COLO668 (cell line): ENCODE results near the gene PEG3.

Source experiments
- DNase-seq: peaks from one replicate; lab custom pipeline; 2025; ENCODE audit not compliant: unreplicated experiment; lab: John Stamatoyannopoulos, UW

PEG3 gene

DNA sequence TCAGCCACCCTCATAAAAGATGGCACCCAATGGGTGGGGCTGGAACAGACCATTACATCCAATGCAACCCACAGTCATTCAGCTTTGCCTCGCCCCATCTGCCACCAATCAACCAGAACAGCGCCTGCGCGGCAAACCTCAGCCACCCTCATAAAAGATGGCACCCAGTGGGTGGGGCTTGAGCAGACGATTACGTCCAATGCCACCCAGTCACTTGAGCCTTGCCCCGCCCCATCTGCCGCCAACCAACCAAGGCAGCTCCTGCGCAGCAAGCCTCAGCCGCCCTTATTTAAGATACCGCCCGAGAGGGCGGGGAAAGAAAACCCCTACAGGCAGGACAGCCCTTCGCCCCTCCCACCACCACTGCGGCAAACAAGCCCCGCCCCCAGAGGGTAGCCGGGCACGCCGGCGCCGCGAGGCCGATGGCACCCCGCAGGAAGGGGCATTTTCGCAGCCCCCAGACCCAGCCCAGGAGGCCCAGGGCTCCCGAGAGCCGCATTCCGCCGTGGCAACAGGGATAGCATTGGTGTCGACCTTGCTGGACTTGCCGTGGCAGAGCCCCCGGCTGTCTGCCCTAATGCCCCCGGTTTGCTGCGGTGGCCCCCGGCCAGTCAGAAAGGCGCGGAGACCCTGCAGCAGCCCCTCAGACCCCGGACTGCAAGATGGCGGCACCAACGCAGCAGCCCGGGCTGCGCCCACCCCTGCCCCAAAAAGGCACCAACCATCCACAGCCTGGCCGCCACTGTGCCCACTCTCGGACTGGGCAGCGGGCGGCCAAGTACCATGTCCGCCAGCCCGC is 675 bp downstream of the PEG3 start:
- DNase-seq: no peak

DNA sequence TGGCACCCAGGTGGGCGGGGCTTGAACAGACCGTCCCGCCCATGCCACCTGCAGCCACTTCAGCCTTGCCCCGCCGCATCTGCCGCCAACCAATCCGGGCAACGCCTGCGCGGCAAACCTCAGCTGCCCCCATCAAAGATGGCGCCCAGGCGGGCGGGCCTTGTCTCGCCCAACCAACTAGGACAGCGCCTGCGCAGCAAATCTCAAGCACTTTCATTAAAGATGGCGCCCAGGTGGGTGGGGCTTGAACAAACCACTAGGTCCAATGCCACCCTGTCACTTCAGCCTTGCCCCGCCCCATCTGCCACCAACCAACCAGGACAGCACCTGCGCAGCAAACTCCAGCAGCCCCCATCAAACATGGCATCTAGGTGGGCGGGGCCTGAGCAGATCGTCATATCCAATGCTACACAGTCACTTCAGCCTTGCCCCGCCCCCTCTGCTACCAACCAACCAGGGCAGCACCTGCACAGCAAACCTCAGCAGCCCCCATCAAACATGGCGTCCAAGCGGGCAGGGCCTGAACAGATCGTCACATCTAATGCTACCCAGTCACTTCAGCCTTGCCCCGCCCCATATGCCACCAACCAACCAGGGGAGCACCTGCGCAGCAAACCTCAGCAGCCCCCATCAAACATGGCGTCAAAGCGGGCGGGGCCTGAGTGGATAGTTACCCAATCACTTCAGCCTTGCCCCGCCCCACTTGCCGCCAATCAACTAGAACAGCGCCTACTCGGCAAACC is 1.4 kb downstream of the PEG3 start:
- no peak for DNase-seq

DNA sequence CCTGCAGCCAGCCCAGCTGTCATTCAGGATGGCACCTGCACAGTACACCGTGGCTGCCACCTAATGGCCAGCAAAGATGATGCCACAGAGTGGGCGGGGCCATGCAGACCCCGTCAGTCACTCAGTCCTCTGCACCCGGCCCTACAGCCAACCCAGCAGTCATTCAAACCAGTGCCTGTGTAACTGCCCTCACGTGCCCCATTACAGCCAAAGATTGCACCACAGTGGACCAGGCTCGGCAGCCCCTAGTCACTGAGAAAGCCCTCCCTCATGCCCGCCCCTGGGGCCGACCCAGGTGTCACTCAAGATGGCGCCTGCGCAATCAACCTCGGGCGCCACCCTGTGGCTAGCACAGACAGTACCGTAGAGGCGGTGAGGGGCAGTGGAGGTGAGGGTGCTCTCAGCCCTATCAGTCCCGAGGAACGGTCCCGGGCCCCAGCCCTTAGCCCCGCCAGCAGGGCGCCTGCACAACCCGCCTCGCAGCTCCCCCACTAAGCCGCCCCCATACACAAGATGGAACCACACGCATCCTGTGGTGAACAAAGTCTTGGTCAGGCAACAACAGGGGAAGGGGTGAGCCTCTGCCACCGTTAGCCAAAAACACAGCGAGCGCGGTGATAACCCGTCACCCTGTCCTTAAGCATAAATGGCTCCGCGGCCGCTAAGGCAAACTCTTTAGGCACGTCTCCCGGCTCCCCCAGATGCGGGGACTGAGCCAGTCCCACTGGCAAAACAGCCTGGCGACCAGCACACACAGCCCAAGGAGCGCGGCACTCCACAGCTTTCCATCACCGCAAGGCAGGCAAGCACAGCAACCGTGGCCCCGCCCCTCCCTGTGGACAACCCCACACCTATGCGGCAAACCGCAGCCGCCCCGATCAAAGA is 2.3 kb downstream of the PEG3 start:
- DNase-seq: no peak

DNA sequence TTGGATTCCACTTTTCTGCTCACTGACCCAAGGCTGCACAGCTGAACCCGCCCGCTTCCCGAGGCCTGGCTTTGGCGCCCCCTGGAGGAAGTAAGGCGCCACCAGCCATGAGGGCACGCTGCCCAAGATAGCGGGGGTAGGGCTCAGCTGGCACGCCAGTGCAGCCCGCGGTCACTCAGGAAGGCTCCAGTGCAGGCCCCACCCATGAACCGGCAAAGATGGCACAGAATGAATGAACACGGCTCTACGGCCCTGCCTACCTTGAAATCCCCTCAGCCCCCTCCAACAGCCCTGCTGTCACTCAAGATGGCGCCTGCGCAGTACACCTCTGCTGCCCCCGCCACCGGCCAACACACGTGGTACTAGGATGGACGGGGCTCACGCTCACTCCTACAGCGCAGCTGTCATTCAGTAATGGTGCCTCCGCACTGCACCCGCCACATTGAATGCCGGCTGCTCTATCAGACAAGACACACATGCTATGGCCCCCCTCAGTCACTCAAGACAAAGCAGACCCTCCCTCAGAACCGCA is 3.0 kb downstream of the PEG3 start:
- DNase-seq: no peak

DNA sequence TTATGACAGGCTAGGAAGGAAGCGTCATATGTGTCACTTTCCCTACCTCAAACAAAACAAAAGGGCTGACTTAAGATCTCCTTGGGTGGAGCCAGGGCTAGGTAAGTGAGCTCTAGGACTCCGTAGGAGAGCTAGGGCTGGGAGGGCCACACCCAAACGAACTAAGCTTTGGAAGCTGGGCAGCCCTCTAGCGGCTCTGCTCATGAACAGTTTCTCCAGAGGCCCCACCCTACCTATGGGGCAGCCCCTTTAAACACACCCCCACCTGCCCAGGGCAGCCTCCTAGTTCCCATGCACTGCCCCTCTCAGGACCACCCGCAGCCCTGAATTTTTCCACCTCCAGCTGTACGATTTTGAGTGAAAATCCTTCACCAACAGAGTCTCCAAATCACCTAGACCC is 3.5 kb downstream of the PEG3 start:
- no peak for DNase-seq

DNA sequence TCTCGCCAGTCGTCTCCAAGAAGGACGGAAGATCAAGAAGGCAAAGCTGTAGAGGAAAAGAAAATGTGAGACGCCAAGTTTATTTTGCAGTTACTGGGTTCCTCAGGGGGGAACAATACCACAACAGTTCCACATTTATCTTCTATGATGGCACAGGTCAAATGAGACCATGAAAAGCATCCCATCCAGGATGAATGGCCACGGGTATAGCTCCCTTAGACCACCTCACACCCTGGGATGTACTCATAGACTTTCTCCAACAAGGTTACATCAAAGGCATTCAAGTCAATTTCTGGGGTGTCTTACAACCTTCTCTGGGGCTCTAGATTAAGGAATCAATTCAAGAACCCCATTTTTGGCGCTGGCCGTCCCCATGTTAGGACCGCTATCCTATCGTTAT is 4.5 kb downstream of the PEG3 start:
- DNase-seq: no peak

DNA sequence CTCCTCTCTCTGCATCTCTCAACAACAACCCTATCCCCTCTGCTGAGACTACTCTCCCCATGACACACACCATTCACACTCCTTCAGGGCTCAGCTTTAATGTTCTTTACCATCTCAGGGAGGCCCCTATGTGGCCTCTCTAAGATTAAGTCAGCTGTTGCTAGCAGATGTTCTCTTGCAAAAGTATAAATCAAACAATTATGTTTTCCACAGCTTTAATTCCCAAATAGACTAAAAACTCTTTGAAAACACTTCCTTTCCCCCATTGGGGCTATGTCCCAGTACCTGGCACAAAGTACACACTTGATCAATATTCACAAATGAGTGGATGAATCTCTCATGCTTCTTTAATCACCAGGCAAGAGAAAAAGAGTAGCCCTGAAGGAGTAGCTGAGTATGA is 5.1 kb downstream of the PEG3 start:
- DNase-seq: no peak

DNA sequence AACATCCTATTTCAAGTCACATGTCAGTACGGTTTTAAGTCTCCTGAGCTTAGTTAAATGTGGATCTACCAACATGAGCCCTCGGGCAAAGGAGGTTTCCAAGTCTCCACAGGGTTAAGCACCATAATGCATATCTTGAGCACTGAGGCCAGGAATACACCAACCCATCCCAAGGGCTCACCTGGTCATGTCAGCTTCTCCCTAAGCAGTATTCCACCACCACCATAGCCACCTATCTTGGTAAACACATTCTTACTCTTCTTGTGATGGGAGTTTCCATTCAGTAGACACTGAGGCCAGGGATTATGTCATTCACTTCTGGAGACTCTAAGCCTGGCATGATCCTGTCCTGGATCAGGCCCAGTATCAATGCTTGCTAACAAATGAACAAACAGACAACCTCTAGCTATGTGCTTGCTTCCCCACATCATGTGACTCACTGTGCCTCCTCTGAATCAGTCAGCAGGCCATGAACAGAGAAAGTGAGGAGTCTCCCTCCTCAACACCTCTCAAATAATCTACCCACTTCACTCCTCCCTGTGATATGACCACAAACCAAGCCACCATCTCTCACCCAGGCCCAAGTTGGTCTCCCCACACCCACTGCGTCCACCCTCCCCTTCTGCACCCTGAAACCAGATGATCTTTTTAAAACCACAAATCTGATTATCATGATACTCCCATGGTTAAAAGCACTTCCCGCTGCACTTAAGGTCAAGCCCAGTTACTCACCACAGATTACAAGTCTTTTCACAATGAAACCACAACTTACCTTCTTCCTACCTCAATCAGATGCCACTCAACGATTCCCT is 5.8 kb downstream of the PEG3 start:
- no peak for DNase-seq

DNA sequence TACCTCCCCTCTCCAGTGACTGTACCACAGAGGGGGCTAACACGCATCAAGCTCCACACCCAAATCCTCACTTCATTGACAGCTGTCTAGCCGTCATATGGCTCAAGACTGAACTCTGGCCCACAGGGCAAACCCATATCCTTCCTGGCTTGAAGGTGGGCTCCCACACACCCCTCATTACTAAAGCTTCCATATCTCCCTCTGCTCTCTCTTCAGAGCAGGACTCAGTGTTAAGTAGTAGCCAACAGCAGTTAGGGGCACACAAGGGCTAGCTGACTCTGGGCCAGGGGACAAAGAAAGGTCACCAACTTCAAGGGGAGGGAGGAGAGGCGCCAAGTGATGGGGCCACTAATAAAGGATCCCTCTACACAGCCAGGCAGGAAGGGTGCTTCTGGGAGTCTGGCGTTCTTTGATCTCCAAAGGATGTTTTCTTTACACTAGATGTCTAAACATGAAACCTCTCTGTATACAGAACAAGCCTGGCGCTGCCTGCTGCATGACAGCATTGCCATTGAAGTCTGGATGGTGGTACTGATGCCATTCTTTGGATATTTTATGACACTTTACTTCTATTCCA is 8.1 kb downstream of the PEG3 start:
- DNase-seq: no peak

DNA sequence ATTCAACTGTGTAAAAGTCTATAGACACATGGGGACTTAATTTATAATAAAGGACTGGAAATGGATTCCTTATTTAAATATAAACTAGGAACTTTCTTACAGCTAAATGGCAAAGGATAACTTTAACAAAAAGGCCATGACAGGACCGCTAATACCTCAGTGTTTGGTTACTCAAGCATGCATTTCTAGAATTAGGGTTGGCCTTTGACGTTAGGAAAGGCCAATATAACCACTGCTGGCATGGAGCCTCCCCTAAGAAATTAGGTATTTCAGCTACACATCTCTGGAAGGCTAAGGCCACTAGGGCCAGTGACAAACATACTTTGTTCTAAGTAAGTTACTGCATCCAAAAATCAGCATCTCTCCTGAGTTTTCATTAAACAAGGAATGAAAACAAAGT is 9.3 kb downstream of the PEG3 start:
- DNase-seq: no peak

DNA sequence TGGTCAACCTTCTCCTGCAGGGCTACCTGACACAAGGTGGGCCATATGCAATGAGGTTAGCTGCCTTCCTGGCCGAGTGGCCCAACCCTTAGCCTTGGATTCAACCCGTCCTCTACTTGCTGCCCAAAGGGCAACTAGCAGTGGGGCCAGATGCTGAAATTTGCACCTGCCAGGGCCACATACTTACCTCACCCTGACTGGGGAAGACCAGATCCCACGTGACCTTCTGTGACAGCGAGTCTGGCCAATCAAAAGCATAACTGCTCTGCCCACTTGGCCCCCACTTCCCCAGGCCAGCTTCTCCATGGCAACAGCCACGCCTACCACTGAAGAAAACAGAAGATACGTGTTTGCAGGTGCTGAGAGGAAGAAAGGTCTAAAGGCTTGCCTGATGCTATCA is 10.9 kb downstream of the PEG3 start:
- DNase-seq: no peak

DNA sequence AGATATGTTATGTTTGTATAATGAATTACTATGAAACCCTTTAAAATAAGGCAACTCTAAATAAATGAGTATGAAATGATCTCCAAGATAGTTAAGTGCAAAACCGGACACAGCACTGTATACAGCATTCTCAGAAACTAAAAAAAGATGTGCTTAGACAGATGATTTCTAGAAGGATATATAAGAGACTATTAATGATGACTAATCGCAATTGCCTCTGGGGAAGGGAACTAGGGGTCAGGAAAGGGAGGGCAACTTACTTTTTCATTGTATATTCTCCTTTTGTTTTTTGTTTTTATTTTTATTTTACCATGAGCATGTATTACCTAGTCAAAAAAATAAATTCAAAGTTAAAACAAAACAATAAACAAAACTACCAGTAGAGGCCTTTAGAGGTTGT is 12.8 kb downstream of the PEG3 start:
- no peak for DNase-seq

DNA sequence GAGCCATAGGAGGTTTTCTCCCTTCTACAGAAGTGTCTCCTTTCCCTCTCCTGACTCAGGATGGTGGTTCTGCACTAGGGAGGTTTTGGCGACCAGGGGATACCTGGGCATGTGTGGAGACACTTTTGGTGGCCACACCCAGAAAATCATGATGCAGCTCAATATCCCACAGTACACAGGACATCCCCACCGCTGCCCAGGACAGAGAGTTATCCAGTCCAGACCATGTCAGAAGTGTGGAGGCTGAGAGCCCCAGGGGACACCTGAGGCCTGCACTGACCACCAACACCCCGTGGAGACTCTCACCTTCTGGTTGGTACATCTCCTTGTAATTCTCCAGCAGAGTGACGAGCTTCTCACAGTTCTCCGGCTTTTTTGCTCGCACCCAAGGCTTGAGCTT is 16.6 kb downstream of the PEG3 start:
- DNase-seq: no peak

DNA sequence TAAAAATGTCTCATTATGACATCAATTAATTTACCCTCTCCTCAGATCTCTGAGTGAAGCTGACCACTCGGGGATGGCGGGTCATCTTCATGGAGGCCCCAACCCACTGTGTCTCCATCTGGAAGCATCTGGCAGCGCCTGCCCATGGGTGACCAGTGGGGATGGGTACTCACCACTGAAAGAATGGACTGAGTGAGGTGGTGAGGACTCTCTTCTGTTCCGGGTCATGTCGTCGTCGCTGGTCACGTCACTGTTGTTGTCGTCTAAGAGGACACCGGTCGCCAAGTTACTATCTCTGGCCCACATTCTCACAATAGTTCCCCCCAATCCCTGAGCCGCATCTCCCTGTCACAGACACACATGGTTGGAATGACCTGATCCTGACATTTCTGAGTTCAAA is 17.1 kb downstream of the PEG3 start:
- no peak for DNase-seq

DNA sequence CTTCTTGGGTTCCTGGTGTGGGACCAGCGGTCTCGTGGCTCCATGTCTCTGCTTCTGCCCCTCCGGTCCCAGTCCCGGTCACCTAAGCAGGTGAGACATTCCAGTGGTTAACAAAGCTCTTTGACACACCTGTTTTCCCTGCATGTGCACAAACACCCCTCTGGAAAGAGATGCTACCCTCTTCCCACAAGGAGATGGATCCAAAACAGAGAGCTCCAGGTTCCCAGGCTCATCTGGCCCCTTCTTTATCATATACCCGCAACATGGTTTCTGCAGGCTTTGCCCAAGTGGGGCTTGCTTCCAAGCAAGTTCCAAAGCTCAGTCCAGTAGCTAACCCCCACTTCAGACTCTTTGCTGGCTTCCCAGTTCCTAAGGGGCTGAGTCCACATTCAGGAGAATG is 17.8 kb downstream of the PEG3 start:
- DNase-seq: no peak

DNA sequence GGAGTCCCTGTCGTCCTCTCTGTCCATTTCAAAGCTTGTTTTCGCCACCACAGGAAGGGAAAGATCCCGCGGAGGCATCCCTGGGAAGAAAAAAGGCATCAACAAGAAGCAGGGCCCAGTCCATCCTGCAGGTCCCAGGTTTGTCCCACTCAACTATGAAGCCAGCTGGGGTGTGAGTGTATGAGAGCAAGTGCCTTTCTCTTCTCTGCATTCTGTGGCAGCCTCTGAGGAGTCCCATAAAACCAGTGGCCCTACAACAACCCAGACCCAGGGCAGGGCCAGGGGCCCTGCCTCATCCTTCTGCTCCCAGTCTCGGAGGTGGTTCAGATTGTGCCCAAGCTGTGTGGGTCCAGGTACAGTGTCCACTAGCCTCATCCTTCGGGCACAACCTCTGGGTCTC is 18.9 kb downstream of the PEG3 start:
- DNase-seq: no peak

DNA sequence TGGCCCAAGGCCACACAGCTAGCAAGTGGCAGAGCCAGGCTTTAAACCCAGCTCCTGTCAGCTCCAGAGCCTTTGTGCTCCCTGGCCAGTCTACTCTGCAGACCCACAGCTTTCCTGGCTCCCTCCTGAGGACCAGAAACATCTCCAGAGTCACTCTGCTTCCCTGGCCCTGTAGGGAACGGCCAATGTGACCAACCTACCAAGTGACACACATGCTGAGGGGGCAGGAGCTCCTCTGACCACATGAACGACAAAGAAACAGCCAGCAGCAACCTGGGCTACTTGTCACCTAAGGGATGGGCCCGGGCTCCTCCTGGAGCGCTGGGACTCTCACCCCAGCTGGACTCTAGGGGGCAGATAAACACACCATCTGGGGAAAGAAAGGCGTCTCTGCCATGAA is 19.3 kb downstream of the PEG3 start:
- no peak for DNase-seq

DNA sequence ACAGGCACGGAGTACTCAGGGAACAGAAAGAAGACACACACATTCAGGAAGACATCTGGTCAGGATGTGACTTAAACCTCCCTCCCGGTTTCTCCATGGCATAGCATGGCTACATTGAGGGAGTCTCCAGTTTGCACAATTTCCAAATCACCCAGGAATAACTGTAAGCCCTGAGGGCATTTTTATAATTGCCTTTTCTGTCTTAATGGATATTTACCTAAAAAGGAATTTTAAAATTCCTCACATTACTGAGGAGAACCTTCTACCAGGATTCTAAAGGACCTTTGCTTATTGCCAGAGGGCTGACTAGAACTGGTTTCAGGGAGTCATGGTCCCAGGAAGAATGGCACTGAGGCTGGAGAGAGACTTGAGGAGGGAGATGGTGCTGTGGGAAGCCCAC is 21.4 kb downstream of the PEG3 start:
- DNase-seq: no peak

DNA sequence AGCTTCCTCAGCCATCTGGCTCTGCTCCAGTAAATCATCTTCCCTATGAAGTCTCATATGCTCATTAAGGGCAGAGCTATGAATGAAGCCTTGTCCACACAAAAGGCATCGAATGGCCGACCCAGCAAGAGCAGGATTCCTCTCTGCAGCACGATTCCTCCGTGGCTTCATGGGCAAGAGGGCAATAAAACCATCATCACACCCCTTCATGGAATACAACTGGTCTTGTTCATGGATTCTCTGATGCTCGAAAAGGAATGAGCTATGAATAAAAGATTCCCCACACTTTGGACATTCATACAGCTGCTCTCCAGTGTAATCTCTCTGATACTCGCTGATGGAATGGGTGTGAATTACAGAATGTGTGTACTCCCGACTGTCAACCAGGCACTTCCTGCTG is 25.9 kb downstream of the PEG3 start:
- DNase-seq: no peak

DNA sequence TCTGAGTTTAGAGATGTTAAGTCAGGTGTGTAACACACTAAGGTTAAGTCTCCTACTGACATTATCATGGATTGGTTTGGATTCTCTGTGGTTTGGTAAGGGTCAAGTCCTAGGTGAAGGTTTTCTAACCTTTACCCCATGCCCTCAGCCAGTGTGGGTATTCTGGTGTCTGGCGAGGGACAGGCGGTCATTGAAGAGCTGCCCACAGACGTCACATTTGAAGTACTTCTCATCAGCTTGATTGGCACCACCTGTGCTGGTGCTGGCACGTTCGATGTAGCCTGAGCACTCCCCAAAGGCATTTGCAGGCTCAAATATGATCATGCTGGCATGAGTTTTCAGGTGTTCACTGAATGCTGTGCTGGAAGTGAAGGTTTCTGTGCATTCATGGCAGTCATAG is 27.0 kb downstream of the PEG3 start:
- DNase-seq: no peak
